Central memory CD8-positive, alpha-beta T cell (primary cell): ENCODE data around the gene CHAMP1.

Source experiments
- ATAC-seq: fragments of 150-1000 bp; cut with Tn5 transposase; replicated peaks from 2 replicates; pipeline ENCODE4 v1.10.0; 2022; ENCODE audit warnings: mild to moderate bottlenecking, moderate FRiP score, moderate number of reproducible peaks; ENCODE audit not compliant: poor library complexity, severe bottlenecking; ENCODE audit errors: extremely low read depth
- DNase-seq, 2 donors: peaks; one replicate each; pipeline ENCODE4 v3.0.0; 2021; ENCODE audit warnings: low spot score in 2 of 2
- H3K27ac Mint-ChIP-seq: one replicate; pipeline ENCODE4 v1.8.0; 2022; ENCODE audit warnings: low read depth, mild to moderate bottlenecking, moderate library complexity, mixed read lengths
- H3K27me3 Mint-ChIP-seq: one replicate; pipeline ENCODE4 v1.8.0; 2022; ENCODE audit warnings: mixed read lengths
- H3K36me3 Mint-ChIP-seq: one replicate; pipeline ENCODE4 v1.8.0; 2022; ENCODE audit warnings: mild to moderate bottlenecking, moderate library complexity, mixed read lengths; ENCODE audit not compliant: insufficient read depth
- H3K4me1 Mint-ChIP-seq: one replicate; pipeline ENCODE4 v1.8.0; 2022; ENCODE audit warnings: mixed read lengths
- H3K4me3 Mint-ChIP-seq: one replicate; pipeline ENCODE4 v1.8.0; 2022; ENCODE audit warnings: mild to moderate bottlenecking, moderate library complexity, mixed read lengths
- H3K9me3 Mint-ChIP-seq: one replicate; pipeline ENCODE4 v1.8.0; 2022; ENCODE audit warnings: mixed read lengths

Gene CHAMP1

GRCh38 chr13:114309806-114310410, 4.4 kb upstream of the CHAMP1 start:
- DNase-seq, result no peak

GRCh38 chr13:114310956-114311355, 3.3 kb upstream of the CHAMP1 start:
- ATAC-seq, result no peak
- Mint-ChIP-seq H3K27ac (no peak overlapping the region), H3K9me3 (no peaks in the 10 kb centered on the region), H3K36me3 (peaks cover 15% of the 10 kb centered on the region), H3K4me3 (no peak overlapping the region), H3K27me3 (no peaks in the 10 kb centered on the region), H3K4me1 (peaks cover 23% of the 10 kb centered on the region)
- no peak for DNase-seq

More at GRCh38 chr13:114309806-114310410, 4.4 kb upstream of the CHAMP1 start:
- no peak for ATAC-seq
- H3K4me3 Mint-ChIP-seq, result no peak overlapping the region
- no peak overlapping the region for H3K27ac Mint-ChIP-seq
- no peaks in the 10 kb centered on the region for H3K9me3 Mint-ChIP-seq
- H3K36me3 Mint-ChIP-seq, result peaks cover 18% of the 10 kb centered on the region
- H3K27me3 Mint-ChIP-seq, result no peaks in the 10 kb centered on the region
- H3K4me1 Mint-ChIP-seq, result peaks cover 16% of the 10 kb centered on the region

- H3K9me3 Mint-ChIP-seq, result no peaks in the 10 kb centered on the region
These were observed 2.9 kb upstream of the CHAMP1 start for GRCh38 chr13:114311387-114311786.

GRCh38 chr13:114311908-114312307, 2.4 kb upstream of the CHAMP1 start:
- Mint-ChIP-seq H3K27ac (no peak overlapping the region), H3K4me3 (no peak overlapping the region), H3K4me1 (peaks cover 23% of the 10 kb centered on the region), H3K9me3 (no peaks in the 10 kb centered on the region), H3K36me3 (peaks cover 10% of the 10 kb centered on the region), H3K27me3 (no peaks in the 10 kb centered on the region)
- ATAC-seq, result no peak
- DNase-seq, result no peak

More at GRCh38 chr13:114311387-114311786, 2.9 kb upstream of the CHAMP1 start:
- no peak for ATAC-seq
- H3K4me3 Mint-ChIP-seq, result no peak overlapping the region
- DNase-seq, result no peak
- H3K27ac Mint-ChIP-seq, result no peak overlapping the region
- peaks cover 13% of the 10 kb centered on the region for H3K36me3 Mint-ChIP-seq
- peaks cover 23% of the 10 kb centered on the region for H3K4me1 Mint-ChIP-seq
- no peaks in the 10 kb centered on the region for H3K27me3 Mint-ChIP-seq

- no peak for ATAC-seq
- peaks cover 9% of the 10 kb centered on the region for H3K36me3 Mint-ChIP-seq
- no peaks in the 10 kb centered on the region for H3K9me3 Mint-ChIP-seq
- peak overlapping the region; percentile 94 for H3K27ac Mint-ChIP-seq
- peaks cover 25% of the 10 kb centered on the region for H3K4me1 Mint-ChIP-seq
- no peaks in the 10 kb centered on the region for H3K27me3 Mint-ChIP-seq
- DNase-seq, result no peak
- peak overlapping the region; percentile 91 for H3K4me3 Mint-ChIP-seq
These were observed 1.0 kb upstream of the CHAMP1 start for GRCh38 chr13:114313061-114313860.

GRCh38 chr13:114315074-114315785, 927 bp downstream of the CHAMP1 start:
- DNase-seq, result no peak
- peak overlapping the region; percentile 91 for H3K4me3 Mint-ChIP-seq
- peak overlapping the region; percentile 16 for H3K27ac Mint-ChIP-seq
- H3K4me1 Mint-ChIP-seq, result peaks cover 45% of the 10 kb centered on the region
- H3K27me3 Mint-ChIP-seq, result no peaks in the 10 kb centered on the region
- H3K9me3 Mint-ChIP-seq, result no peaks in the 10 kb centered on the region
- H3K36me3 Mint-ChIP-seq, result peaks cover 9% of the 10 kb centered on the region
- ATAC-seq, result peak; percentile 47

- Mint-ChIP-seq H3K9me3 (no peaks in the 10 kb centered on the region), H3K27ac (peak overlapping the region; percentile 77), H3K4me3 (no peak overlapping the region), H3K36me3 (peaks cover 22% of the 10 kb centered on the region), H3K4me1 (peaks cover 40% of the 10 kb centered on the region), H3K27me3 (no peaks in the 10 kb centered on the region)
- ATAC-seq (no peak), DNase-seq (no peak)
These were observed 4.3 kb downstream of the CHAMP1 start for GRCh38 chr13:114318624-114319023.

- Mint-ChIP-seq H3K36me3 (peaks cover 24% of the 10 kb centered on the region), H3K9me3 (no peaks in the 10 kb centered on the region), H3K27me3 (no peaks in the 10 kb centered on the region), H3K4me3 (no peak overlapping the region), H3K4me1 (peaks cover 35% of the 10 kb centered on the region), H3K27ac (peak overlapping the region; percentile 77)
- DNase-seq (no peak), ATAC-seq (no peak)
These were observed 5.2 kb downstream of the CHAMP1 start for GRCh38 chr13:114319441-114319913.

- no peaks in the 10 kb centered on the region for H3K9me3 Mint-ChIP-seq
- DNase-seq (no peak), ATAC-seq (no peak)
- no peak overlapping the region for H3K4me3 Mint-ChIP-seq
- H3K27me3 Mint-ChIP-seq, result no peaks in the 10 kb centered on the region
- no peak overlapping the region for H3K27ac Mint-ChIP-seq
- peaks cover 30% of the 10 kb centered on the region for H3K36me3 Mint-ChIP-seq
- peaks cover 36% of the 10 kb centered on the region for H3K4me1 Mint-ChIP-seq
These were observed 5.8 kb downstream of the CHAMP1 start for GRCh38 chr13:114320065-114320464.

- Mint-ChIP-seq H3K27ac (peak overlapping the region; percentile 18), H3K4me1 (peaks cover 40% of the 10 kb centered on the region), H3K9me3 (no peaks in the 10 kb centered on the region), H3K4me3 (no peak overlapping the region), H3K36me3 (peaks cover 38% of the 10 kb centered on the region), H3K27me3 (no peaks in the 10 kb centered on the region)
- DNase-seq (no peak), ATAC-seq (no peak)
These were observed 7.0 kb downstream of the CHAMP1 start for GRCh38 chr13:114321256-114321655.

- Mint-ChIP-seq H3K36me3 (peaks cover 36% of the 10 kb centered on the region), H3K27ac (no peak overlapping the region), H3K4me3 (no peak overlapping the region), H3K9me3 (no peaks in the 10 kb centered on the region), H3K27me3 (no peaks in the 10 kb centered on the region), H3K4me1 (peaks cover 37% of the 10 kb centered on the region)
- ATAC-seq (no peak), DNase-seq (no peak)
These were observed 9.0 kb downstream of the CHAMP1 start for GRCh38 chr13:114323349-114323748.

- H3K9me3 Mint-ChIP-seq, result no peaks in the 10 kb centered on the region
- no peak overlapping the region for H3K27ac Mint-ChIP-seq
- ATAC-seq (no peak), DNase-seq (no peak)
- no peaks in the 10 kb centered on the region for H3K27me3 Mint-ChIP-seq
- no peak overlapping the region for H3K4me3 Mint-ChIP-seq
- peaks cover 36% of the 10 kb centered on the region for H3K36me3 Mint-ChIP-seq
- peaks cover 27% of the 10 kb centered on the region for H3K4me1 Mint-ChIP-seq
These were observed 10.0 kb downstream of the CHAMP1 start for GRCh38 chr13:114324334-114324733.
